MM.1S (cell line): ENCODE data around the gene PDE1C.

ENCODE experiments used
- CTCF ChIP-seq: fragments of 300-600 bp; sonication (generic); IDR thresholded peaks from 2 replicates; pipeline ENCODE4 v1.5.1; 2016; ENCODE audit warnings: antibody characterized with exemption, low read length, mixed read lengths
- EZH2 ChIP-seq: fragments of 300-600 bp; sonication (generic); optimal IDR thresholded peaks from 2 replicates; pipeline ENCODE3; 2017; ENCODE audit warnings: low read depth, mild to moderate bottlenecking, antibody characterized with exemption, low read length, mixed read lengths

GRCh38 chr7:32001948-32002347 is 68.3 kb downstream of the PDE1C start:
- no peak for TF ChIP-seq CTCF
- no peak for TF ChIP-seq EZH2
